Motor neuron (in vitro differentiated cells): ENCODE results near the gene GMFB. TPM values are rescaled to one million over a fixed set of nuclear protein-coding genes. Genes with fewer than 3 reads are reported as not detected.

Experiments used
- ATAC-seq, 8 experiments: fragments of 200-7000 bp; cut with Tn5 transposase; replicated peaks in 6 of 8; 2 replicates each; pipeline ENCODE4 v1.8.0; 2021; ENCODE audit warnings: mild to moderate bottlenecking in 8 of 8, moderate library complexity in 8 of 8
- H3K27ac ChIP-seq, 2 donors: fragments of 250-450 bp; sonication (Bioruptor Pico); 2 replicates each; pipeline ENCODE4 v1.9.0; 2021; ENCODE audit warnings: antibody characterized with exemption in 2 of 2, mild to moderate bottlenecking in 2 of 2, moderate library complexity in 1 of 2
- H3K4me1 ChIP-seq, 2 donors: fragments of 250-450 bp; sonication (Bioruptor Pico); replicated peaks in 1 of 2; 2 replicates each; pipeline ENCODE4 v1.6.1; 2021; ENCODE audit warnings: antibody characterized with exemption in 2 of 2, mild to moderate bottlenecking in 2 of 2, moderate library complexity in 1 of 2
- H3K4me3 ChIP-seq, 5 donors: fragments of 250-450 bp; sonication (Bioruptor Pico); 2 replicates each; pipeline ENCODE4 v1.9.0; 2021; ENCODE audit warnings: antibody characterized with exemption in 5 of 5, mild to moderate bottlenecking in 5 of 5, moderate library complexity in 4 of 5
- WGBS, 10 experiments: fragments of 450-650 bp; shearing (Covaris generic); methylation state at CpG; one replicate each; pipeline ENCODE4 v1.0.0; 2022; 5-methylcytosine and 5-hydroxymethylcytosine counted together
- in situ Hi-C, 9 experiments: fragments of 400-800 bp; cut with MboI; loops; one replicate each; pipeline ENCODE4 v1.15.0; 2021; ENCODE audit warnings: low sequenced_read_pairs in 9 of 9, low pct_unique_long_range_greater_than_20kb in 2 of 9; ENCODE audit not compliant: unreplicated experiment in 9 of 9
- total RNA-seq, 8 experiments: library from RNA; unstranded; fragments of 300-600 nt; gene quantifications; 2 replicates each; pipeline versions ENCODE4 v1.2.3 to v1.2.4, GENCODE V29; 2022

GMFB gene
- total RNA-seq, 8 experiments from 2014 or later: 42.3 to 77.8 (median 50.4) TPM

DNA sequence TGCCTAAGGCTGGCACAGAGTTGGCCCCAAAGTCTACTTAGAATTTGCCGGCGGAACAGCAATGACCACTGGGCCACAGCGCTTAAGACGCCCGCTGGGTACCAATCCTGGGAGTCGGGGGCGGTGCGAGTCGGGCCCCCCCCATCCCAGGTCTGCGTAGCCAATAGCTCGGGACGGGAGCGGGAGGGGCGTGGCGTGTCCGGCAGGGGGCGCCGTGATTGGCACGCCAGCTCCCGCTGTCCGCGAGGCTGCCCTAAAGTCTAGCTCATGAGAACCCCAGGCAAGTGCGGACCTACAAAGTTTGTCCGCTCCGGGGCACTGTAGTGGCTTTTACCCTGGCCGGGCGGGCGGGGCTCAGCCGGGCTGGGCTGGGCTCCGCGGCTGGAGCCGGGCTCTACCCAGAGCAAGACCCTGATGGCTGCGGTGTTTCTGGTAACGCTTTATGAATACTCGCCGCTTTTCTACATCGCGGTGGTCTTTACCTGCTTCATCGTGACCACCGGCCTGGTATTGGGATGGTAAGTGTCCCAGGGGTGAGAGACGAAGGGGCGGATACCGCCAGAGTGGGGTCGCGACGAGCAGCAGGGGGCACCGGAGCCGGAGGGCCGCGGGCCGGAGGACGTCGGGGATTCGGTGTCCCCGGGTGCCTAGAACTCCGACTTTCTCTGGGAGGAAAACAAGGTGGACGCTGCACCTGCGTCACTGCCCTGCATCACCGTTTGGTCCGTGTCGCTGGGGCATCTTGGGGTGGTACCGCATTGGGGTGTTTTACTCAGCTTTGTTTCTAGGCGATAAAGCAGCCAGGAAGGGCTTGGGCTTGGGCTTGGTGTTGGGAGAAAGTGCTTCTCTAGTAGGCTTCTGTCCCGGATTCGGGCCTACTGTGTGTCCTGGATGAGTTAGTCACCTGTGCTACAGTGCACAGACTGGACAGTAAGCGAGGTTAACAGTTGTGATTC lies 21.0 kb upstream of the GMFB start, which contains the start of gene CGRRF1:
Gene CGRRF1, plus strand, starts transcription at position 361 of the 956 bp plus-strand sequence. Its CDS starts 54 bp downstream, at position 415.
- in situ Hi-C loops: no loop called here
- ATAC-seq: peak; percentile 96 to 98 (median 98)
- 0 to 8% (median 1%) methylated on average over 2 to 14 of the region's 66 CpGs; no CpG with 5 or more reads in 3 of the 10 experiments for WGBS, 10 experiments
- H3K4me1 ChIP-seq: peaks cover 6% of the 10 kb centered on the region in 2 donors
- peak within 1 kb of the TSS in 1 of 2 donors; percentile 22 for H3K27ac ChIP-seq
- H3K4me3 ChIP-seq: peak within 1 kb of the TSS; percentile 67 to 97 (median 80)

DNA sequence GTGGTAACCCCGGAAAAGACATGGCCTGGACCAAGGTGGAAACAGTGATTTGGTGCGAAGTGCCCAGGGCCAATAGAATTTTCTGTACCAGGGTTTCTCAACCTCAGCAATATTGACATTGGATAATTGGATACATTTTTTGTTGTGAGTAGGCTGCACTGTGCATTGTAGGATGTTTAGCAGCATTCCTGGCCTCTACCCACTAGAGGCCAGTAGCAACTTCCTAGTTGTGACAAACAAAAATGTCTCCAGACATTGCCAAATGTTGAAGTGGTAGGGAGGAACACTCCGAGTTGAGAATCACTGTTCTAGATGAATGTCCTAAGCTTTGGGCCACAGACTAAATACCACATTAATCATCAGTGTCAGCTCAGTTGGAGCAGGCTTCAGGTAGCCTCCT lies 14.7 kb upstream of the GMFB start:
- Histone ChIP-seq H3K27ac (no peak overlapping the region), H3K4me3 (no peak overlapping the region), H3K4me1 (no peaks in the 10 kb centered on the region)
- in situ Hi-C loops: no loop called here
- WGBS, 10 experiments: 17 to 100% (median 70%) methylated on average over 1 to 3 of the region's 3 CpGs
- ATAC-seq: peak in 4 of 8 experiments; percentile 55 to 78 (median 76)

GRCh38 chr14:54502602-54503001 lies 13.8 kb upstream of the GMFB start:
- in situ Hi-C loops: no loop called here
- H3K4me1 ChIP-seq: no peaks in the 10 kb centered on the region
- no peak for ATAC-seq
- H3K27ac ChIP-seq: no peak overlapping the region
- 65 to 100% (median 83%) methylated on average over 1 to 2 of the region's 2 CpGs; no CpG with 5 or more reads in 3 of the 10 experiments for WGBS, 10 experiments
- H3K4me3 ChIP-seq: no peak overlapping the region

- no peak for ATAC-seq
- in situ Hi-C loops: no loop called here
These were observed 12.7 kb upstream of the GMFB start for GRCh38 chr14:54501480-54501879.

DNA sequence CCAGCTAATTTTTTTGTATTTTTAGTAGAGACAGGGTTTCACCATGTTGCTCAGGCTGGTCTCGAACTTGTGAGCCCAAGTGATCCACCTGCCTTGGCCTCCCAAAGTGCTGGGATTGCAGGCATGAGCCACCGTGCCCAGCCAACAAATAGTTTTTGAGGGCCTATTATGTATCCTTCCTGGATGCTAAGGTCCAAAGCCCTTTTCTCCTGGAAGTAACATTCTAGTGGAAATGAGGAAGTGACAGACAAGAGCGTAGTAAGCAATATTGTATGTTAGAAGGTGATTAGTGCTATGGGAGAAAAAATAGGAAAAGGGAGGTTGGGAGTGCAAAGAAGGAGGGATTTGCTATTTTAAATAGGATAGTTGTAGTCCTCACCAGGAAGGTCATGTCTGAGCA lies 12.0 kb upstream of the GMFB start:
- ATAC-seq: no peak
- 57 to 100% (median 96%) methylated on average over 1 to 3 of the region's 3 CpGs; no CpG with 5 or more reads in 1 of the 10 experiments for WGBS, 10 experiments
- Histone ChIP-seq H3K4me3 (no peak overlapping the region), H3K27ac (no peak overlapping the region), H3K4me1 (no peaks in the 10 kb centered on the region)
- in situ Hi-C loops: no loop called here

More at GRCh38 chr14:54501480-54501879, 12.7 kb upstream of the GMFB start:
- Histone ChIP-seq H3K27ac (no peak overlapping the region), H3K4me3 (no peak overlapping the region), H3K4me1 (no peaks in the 10 kb centered on the region)
- WGBS, 10 experiments: 63 to 100% (median 93%) methylated on average over 1 to 2 of the region's 3 CpGs; no CpG with 5 or more reads in 2 of the 10 experiments

- no peak for ATAC-seq
- no peak overlapping the region for H3K4me3 ChIP-seq
- WGBS, 10 experiments: 17 to 100% (median 80%) methylated on average over 1 to 4 of the region's 7 CpGs
- in situ Hi-C loops: no loop called here
- H3K4me1 ChIP-seq: no peaks in the 10 kb centered on the region
- no peak overlapping the region for H3K27ac ChIP-seq
These were observed 9.8 kb upstream of the GMFB start for GRCh38 chr14:54498579-54498978.

DNA sequence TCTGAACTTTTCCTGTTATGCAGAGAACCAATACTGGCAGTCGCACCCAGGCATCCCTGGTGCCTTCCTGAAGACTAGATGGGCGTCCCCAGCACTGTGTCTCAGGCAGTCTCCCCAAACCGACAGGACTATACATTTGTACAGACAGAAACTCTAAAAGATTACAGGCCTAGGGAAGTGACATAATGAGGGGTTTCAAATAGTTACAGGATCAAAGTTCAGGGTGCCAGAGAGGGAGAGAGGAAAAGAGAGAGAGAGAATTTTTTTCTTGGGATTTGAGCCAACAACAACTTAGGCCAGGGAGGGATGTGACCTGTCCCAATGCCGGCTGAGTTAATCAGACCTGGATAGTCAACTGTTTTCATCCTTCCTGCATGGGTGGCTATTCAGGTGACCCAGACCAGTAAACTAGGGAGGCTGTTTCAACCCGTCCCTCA lies 9.3 kb upstream of the GMFB start:
- H3K27ac ChIP-seq: no peak overlapping the region
- H3K4me3 ChIP-seq: no peak overlapping the region
- no peak for ATAC-seq
- WGBS, 10 experiments: 60 to 100% (median 87%) methylated on average over 1 to 5 of the region's 5 CpGs; no CpG with 5 or more reads in 4 of the 10 experiments
- in situ Hi-C loops: no loop called here
- H3K4me1 ChIP-seq: no peaks in the 10 kb centered on the region

DNA sequence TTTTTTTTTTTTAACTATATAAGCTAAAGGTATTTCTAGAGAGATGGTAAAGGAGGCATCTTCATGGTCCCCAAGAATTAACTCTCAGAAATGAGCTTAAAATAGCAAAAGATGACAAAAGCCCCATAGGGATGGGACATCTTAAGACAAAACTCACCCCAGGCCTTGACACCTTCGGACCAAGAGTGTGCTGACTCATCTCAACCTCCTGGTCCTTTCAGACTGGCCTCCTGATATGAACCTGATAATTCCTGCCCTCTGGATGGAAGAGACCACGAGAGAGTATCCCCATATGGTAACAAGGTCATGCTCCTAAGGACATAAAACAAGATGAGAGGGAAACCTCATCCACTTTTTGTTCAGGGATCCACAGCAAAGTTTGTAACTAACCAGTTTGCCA lies 8.4 kb upstream of the GMFB start:
- no peak for ATAC-seq
- Histone ChIP-seq H3K4me3 (no peak overlapping the region), H3K27ac (no peak overlapping the region), H3K4me1 (no peaks in the 10 kb centered on the region)
- in situ Hi-C loops: no loop called here
- 27 to 83% (median 65%) methylated on average over 1 to 2 of the region's 2 CpGs; no CpG with 5 or more reads in 4 of the 10 experiments for whole genome bisulfite sequencing, 10 experiments

- Histone ChIP-seq H3K27ac (no peak overlapping the region), H3K4me1 (no peaks in the 10 kb centered on the region), H3K4me3 (no peak overlapping the region)
- 61 to 100% (median 72%) methylated on average over 1 to 8 of the region's 13 CpGs; no CpG with 5 or more reads in 3 of the 10 experiments for WGBS, 10 experiments
- in situ Hi-C loops: no loop called here
- ATAC-seq: no peak
These were observed 4.5 kb upstream of the GMFB start for GRCh38 chr14:54493293-54493692.

DNA sequence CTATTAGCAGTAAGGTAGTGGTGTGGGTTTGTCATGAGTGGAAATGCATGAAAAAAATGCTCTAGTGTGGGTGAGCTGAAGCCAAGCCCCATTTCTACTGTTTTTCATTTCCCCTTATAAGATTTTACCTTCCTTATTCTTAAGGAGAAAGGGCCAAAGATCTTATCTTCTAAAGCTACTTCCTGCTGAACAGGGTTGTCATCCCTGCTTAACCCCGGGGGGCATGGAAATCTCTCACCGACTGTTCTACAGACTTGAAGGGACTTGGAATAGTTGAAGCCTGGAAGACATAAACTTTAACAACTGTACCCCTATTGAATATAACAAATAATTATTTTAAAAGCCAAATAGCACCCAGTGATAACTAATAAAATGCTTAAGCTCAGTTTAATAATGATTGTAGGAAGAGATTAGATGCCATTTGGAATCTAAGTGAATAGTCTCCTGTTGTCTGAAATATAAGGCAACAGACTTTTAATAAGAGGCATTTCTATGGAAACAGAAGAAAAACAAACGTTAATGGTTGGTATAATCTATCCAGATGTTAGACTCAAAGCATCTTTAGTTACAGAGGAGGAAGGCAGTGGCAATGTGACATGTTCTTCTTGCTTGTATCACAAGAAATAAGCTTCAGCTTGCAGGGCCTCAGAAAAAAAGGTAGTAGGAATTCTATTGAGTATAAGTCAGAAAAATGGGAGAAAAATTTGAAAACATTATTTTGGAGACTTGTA lies 1.8 kb upstream of the GMFB start:
- in situ Hi-C loops: no loop called here
- H3K4me1 ChIP-seq: peaks cover 2 to 10% of the 10 kb centered on the region in 2 donors
- no peak for ATAC-seq
- H3K4me3 ChIP-seq: no peak overlapping the region
- H3K27ac ChIP-seq: no peak overlapping the region
- 0 to 79% (median 43%) methylated on average over 1 to 3 of the region's 3 CpGs for WGBS, 10 experiments

- no peak for ATAC-seq
- 80 to 100% (median 98%) methylated on average over 1 to 4 of the region's 4 CpGs; no CpG with 5 or more reads in 2 of the 10 experiments for WGBS, 10 experiments
- Histone ChIP-seq H3K4me3 (peak overlapping the region in 1 of 5 donors; percentile 76), H3K4me1 (peaks cover 2 to 10% of the 10 kb centered on the region in 2 donors), H3K27ac (peak overlapping the region in 1 of 2 donors; percentile 93)
- in situ Hi-C loops: no loop called here
These were observed 1.1 kb upstream of the GMFB start for GRCh38 chr14:54489731-54490444.

- H3K4me3 ChIP-seq: peak overlapping the region; percentile 64 to 89 (median 69)
- WGBS, 10 experiments: 0 to 63% (median 15%) methylated on average over 1 to 5 of the region's 5 CpGs
- peak in 7 of 8 experiments; percentile 2 to 24 (median 18) for ATAC-seq
- H3K27ac ChIP-seq: peak overlapping the region; percentile 40 to 93
- H3K4me1 ChIP-seq: peaks cover 2 to 10% of the 10 kb centered on the region in 2 donors
- in situ Hi-C loops: no loop called here
These were observed 521 bp upstream of the GMFB start for GRCh38 chr14:54489318-54489683.
